Measurements from ENCODE around the gene DCP1A.

The DCP1A gene

DNA sequence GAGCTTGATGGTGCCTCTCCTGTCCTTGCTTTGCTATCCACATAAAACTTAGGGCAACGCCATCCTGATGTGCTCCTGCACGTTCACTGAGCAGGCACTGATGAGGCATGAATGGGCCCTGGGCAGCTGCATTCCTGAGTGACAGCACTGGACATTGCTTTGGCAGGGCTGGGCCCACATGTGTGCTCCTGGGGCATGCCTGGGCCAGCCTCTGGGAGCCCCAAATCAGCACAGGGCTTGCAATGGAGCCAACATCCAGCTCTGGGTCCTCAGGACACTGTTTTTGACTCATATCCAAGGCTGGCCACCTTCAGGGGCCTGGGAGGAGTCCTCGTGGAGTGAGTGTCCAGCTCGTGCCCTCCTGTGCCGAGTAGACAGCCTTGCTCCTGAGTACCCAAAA lies 85.6 kb downstream of the DCP1A start:
- no peak overlapping the region for H3K27ac ChIP-seq
- H3K4me3 ChIP-seq (ENCODE audit: low read depth, low read length), result no peak overlapping the region
- TF ChIP-seq, protein P1, sequence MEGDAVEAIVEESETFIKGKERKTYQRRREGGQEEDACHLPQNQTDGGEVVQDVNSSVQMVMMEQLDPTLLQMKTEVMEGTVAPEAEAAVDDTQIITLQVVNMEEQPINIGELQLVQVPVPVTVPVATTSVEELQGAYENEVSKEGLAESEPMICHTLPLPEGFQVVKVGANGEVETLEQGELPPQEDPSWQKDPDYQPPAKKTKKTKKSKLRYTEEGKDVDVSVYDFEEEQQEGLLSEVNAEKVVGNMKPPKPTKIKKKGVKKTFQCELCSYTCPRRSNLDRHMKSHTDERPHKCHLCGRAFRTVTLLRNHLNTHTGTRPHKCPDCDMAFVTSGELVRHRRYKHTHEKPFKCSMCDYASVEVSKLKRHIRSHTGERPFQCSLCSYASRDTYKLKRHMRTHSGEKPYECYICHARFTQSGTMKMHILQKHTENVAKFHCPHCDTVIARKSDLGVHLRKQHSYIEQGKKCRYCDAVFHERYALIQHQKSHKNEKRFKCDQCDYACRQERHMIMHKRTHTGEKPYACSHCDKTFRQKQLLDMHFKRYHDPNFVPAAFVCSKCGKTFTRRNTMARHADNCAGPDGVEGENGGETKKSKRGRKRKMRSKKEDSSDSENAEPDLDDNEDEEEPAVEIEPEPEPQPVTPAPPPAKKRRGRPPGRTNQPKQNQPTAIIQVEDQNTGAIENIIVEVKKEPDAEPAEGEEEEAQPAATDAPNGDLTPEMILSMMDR (IDR thresholded peaks at IDR 0.05; ENCODE audit: low read depth, low read length, missing control alignments), result no peak
- H3K27me3 ChIP-seq (replicated peaks), result no peaks in the 10 kb centered on the region
- in situ Hi-C loops (cut with HindIII; ENCODE audit: low pct_ligation_motif_present, low sequenced_read_pairs), result no loop called here
- no peak for DNase-seq
- no peaks in the 10 kb centered on the region for H3K36me3 ChIP-seq (replicated peaks)

DNA sequence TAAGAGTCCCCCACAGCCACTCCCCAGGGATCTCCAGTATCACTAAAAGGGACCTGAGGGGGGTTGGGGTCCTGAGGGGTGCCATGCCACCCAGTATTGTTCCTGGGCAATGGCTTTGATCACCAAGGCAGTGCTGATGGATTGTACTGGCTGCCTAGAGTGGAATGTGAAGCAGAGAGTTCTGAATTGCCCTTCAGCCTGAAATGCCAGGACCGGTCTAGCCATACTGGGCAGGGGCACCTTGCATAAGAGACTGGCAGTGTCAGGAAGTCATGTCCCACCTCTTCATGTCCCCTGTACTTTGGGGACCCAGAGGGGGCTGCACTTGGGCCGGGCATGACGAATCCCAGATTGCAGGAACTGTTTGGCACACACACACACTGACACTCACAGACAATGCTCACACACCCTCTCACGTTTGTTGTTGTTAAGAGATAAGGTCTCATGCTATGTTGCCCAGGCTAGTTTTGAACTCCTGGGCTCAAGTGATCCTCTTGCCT lies 87.0 kb downstream of the DCP1A start:
- no peak for DNase-seq
- no peak overlapping the region for H3K27ac ChIP-seq
- in situ Hi-C loops (cut with HindIII; ENCODE audit: low pct_ligation_motif_present, low sequenced_read_pairs), result no loop called here
- no peaks in the 10 kb centered on the region for H3K27me3 ChIP-seq (replicated peaks)
- no peak overlapping the region for H3K4me3 ChIP-seq (ENCODE audit: low read depth, low read length)
- H3K36me3 ChIP-seq (replicated peaks), result no peaks in the 10 kb centered on the region
- TF ChIP-seq, protein P1 (IDR thresholded peaks at IDR 0.05; ENCODE audit: low read depth, low read length, missing control alignments), result no peak

DNA sequence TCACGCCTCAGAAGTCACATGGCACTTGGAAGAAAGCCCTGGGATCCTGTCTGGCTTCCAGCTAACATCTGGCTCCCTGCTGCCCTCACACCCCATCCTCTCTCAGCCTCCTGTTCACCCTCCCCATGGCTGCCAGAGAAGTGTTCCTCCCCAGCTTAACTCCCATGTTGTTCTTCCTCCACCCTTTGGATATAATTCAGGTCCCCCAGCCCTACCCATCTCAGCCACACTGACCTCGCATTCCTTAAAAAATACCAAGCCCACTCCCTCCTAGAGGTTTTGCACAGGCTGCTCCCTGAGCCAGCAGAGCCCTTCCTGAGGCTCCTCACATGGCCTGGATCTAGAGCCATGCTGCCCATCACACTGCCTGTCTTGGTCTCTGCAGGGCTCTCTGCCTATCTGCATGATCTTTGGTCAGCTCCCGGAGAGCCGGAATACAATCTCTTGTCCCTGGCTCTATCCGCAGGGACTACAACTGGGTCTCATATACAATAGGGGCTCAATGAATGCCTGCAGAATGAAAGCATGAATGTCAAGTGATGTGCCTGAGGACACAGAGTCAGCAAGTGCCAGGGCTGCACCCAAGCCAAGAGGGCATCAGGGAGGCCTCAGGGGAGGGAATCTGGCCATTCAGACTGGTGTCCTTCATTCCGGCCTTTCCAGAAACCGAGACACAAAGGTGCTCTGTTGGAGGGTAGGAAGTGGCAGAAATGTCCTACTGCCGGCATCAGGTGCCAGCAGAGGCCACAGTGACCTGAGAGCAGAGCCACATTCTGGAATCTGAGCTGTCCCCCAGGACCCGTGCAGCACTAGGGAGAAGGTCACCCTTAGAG lies 87.7 kb downstream of the DCP1A start:
- Histone ChIP-seq H3K27ac (no peak overlapping the region), H3K4me3 (ENCODE audit: low read depth, low read length) (no peak overlapping the region), H3K36me3 (replicated peaks) (no peaks in the 10 kb centered on the region), H3K27me3 (replicated peaks) (no peaks in the 10 kb centered on the region)
- DNase-seq, result no peak
- TF ChIP-seq, protein P1 (IDR thresholded peaks at IDR 0.05; ENCODE audit: low read depth, low read length, missing control alignments), result no peak
- in situ Hi-C loops (cut with HindIII; ENCODE audit: low pct_ligation_motif_present, low sequenced_read_pairs), result no loop called here

DNA sequence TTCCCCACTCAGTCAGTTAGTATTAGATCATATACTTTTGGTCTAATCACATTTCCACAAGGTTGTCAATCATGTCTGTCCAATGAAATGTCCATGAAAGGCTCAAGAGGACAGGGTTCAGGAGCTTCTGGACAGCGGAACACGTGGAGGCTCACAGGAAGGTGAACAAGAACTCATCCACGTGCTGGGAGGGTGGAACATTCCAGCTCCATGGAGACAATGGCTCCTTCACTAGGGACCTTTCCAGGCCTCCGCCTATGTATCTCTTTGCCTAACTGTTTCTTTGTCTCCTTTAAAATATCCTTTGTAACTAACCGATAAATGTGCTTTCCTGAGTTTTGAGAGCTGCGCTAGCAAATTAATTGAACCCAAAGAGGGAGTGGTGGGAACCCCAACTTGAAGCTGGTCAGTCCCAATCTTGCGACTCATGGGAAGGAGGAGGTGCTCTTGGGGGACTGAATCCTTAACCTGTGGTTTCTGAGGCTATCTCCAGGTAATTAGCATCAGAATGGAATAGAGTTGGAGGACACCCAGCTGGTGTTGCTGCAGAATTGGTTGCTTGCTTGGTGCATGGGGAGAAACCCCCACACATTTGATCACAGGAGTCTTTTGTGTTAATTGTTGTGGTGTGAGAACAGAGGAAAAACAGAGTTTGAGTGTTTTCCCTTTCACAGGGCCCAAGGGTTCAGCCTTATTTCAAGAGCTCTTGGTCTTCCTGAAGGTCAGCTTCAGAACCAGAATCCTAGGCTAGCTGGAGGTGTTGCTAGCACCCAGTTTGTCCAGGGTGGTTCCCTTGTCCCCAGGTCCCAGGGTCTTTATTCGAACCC lies 88.5 kb downstream of the DCP1A start:
- TF ChIP-seq, protein P1 (IDR thresholded peaks at IDR 0.05; ENCODE audit: low read depth, low read length, missing control alignments), result no peak
- no peaks in the 10 kb centered on the region for H3K36me3 ChIP-seq (replicated peaks)
- DNase-seq, result no peak
- H3K27me3 ChIP-seq (replicated peaks), result no peaks in the 10 kb centered on the region
- H3K27ac ChIP-seq, result no peak overlapping the region
- in situ Hi-C loops (cut with HindIII; ENCODE audit: low pct_ligation_motif_present, low sequenced_read_pairs), result no loop called here
- no peak overlapping the region for H3K4me3 ChIP-seq (ENCODE audit: low read depth, low read length)

DNA sequence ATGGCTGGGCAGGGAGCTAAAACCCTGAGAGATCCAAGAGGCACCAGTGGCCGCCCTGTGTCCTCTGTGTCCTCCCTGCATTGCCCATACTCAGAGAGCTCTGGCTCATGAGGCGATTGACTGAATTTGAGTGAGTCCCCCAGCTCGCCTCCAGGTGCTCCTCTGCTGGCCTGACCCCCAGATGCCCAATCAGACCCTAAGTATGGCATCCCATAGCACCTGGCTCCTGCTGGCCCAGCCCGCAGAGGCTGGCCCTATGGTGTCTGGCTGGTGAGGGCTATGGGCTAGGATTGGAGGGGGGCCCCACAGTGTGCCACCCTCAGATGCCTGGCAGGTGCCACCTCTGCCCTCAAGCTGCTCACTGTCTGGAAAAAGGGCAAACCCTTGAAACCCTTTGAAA lies 89.9 kb downstream of the DCP1A start:
- TF ChIP-seq, protein P1 (IDR thresholded peaks at IDR 0.05; ENCODE audit: low read depth, low read length, missing control alignments), result no peak
- Histone ChIP-seq H3K27ac (no peak overlapping the region), H3K4me3 (ENCODE audit: low read depth, low read length) (no peak overlapping the region), H3K36me3 (replicated peaks) (no peaks in the 10 kb centered on the region), H3K27me3 (replicated peaks) (no peaks in the 10 kb centered on the region)
- in situ Hi-C loops (cut with HindIII; ENCODE audit: low pct_ligation_motif_present, low sequenced_read_pairs), result no loop called here
- DNase-seq, result no peak

Data from brain microvascular endothelial cell (primary cell).